Neuron (in vitro differentiated cells): Measurements from ENCODE around the gene MACO1.
A peak's percentile ranks its signal among the peaks of the same experiment; 100 is the strongest.
"Not testable (repeated sequence)": the region's sequence is repeated elsewhere in the genome, so short reads cannot be mapped to it uniquely, and the experiment has no call there.

Source experiments
- H2AFZ ChIP-seq: one replicate; pipeline ENCODE4 v1.6.1; 2013; ENCODE audit warnings: low read depth, mild to moderate bottlenecking, inconsistent platforms, low read length, moderate library complexity
- H3K27me3 ChIP-seq: one replicate; pipeline ENCODE4 v1.6.1; 2013; ENCODE audit warnings: low read length; ENCODE audit not compliant: insufficient read depth
- H3K36me3 ChIP-seq: one replicate; pipeline ENCODE4 v1.6.1; 2013; ENCODE audit warnings: low read length; ENCODE audit not compliant: insufficient read depth
- H3K4me1 ChIP-seq: one replicate; pipeline ENCODE4 v1.6.1; 2013; ENCODE audit warnings: low read length; ENCODE audit not compliant: insufficient read depth
- H3K4me3 ChIP-seq: 2 replicates; pipeline ENCODE4 v1.5.1; 2013; ENCODE audit warnings: mild to moderate bottlenecking, low read length, moderate library complexity
- H3K9me3 ChIP-seq: one replicate; pipeline ENCODE4 v1.6.1; 2013; ENCODE audit warnings: low read length

Gene MACO1

GRCh38 chr1:25412872-25413623 is 17.6 kb upstream of the MACO1 start:
- H3K36me3 ChIP-seq, H3K4me3 ChIP-seq, H2AFZ ChIP-seq, H3K9me3 ChIP-seq, H3K4me1 ChIP-seq, H3K27me3 ChIP-seq: not testable (repeated sequence)

- not testable (repeated sequence) for H3K9me3 ChIP-seq, H2AFZ ChIP-seq, H3K4me1 ChIP-seq, H3K36me3 ChIP-seq, H3K27me3 ChIP-seq, H3K4me3 ChIP-seq
Observed at GRCh38 chr1:25414157-25414556, 16.5 kb upstream of the MACO1 start.

DNA sequence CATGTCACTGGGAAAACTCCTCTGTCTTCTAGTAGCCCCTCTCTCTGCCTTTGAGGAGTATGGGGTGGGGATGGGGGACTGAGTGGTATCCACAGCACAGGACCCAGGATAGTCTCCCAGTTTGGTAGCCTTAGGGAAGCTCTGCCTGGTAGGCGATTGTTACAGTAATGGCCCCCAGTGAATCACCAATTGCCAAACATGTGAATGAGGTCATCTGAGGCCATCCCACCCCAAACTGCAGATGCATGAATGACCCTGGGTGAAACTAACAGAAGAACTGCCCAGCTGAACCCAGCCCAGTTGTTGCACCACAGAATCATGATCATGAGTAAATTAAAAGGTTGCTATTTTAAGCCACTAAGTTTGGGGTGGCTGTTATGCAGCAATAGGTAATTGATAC is 16.1 kb upstream of the MACO1 start:
- not testable (repeated sequence) for H3K36me3 ChIP-seq, H2AFZ ChIP-seq, H3K4me3 ChIP-seq, H3K9me3 ChIP-seq, H3K4me1 ChIP-seq, H3K27me3 ChIP-seq

DNA sequence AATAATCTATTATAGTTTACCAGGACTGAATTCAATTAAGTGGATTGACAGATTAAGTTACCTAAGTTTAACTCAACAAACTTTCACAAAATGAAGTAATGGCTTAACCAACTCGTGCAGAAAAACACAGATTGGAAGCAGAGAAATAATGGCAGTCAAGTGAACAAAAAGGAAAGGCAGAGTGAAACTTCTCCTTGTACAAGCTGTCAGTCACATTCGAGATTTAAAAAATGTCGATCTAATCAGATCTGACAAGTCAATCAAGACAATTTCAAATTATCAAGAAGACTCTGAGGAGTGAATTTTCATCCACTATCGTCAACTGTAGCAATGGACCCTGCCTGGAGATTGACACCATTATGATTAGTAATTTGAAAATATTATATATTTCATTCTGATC is 13.4 kb upstream of the MACO1 start:
- H3K9me3 ChIP-seq, H2AFZ ChIP-seq, H3K4me3 ChIP-seq, H3K27me3 ChIP-seq, H3K4me1 ChIP-seq, H3K36me3 ChIP-seq: not testable (repeated sequence)

GRCh38 chr1:25419339-25419738 is 11.4 kb upstream of the MACO1 start:
- not testable (repeated sequence) for H3K36me3 ChIP-seq, H2AFZ ChIP-seq, H3K4me3 ChIP-seq, H3K27me3 ChIP-seq, H3K4me1 ChIP-seq, H3K9me3 ChIP-seq

- not testable (repeated sequence) for H3K9me3 ChIP-seq, H3K4me3 ChIP-seq, H3K27me3 ChIP-seq, H3K36me3 ChIP-seq, H3K4me1 ChIP-seq, H2AFZ ChIP-seq
Observed at GRCh38 chr1:25420715-25421114, 10.0 kb upstream of the MACO1 start, which contains the start of gene RHCE. Gene RHCE (minus strand): TSS chr1:25420825. CDS start chr1:25420786, 39 bp downstream.

DNA sequence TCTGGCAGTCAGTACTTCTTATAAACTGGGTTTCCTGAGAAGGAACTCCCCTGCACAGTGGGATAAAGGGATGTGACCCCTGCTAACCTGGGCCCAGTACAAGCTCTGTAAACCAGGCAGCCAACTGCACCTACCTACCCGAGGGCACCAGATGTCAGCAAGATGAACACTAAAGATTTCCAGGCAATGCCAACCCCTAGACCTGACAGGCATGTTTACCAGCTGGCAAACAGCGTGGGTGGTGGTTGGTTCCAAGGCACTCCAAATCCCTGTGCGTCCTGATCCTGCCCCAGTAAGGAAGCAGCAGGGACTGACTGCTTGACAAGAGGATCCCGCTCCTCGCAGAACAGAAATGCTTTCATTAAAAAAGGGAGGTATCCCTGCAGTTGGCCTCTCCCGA is 7.5 kb upstream of the MACO1 start:
- H3K27me3 ChIP-seq, H3K4me1 ChIP-seq, H3K36me3 ChIP-seq, H3K4me3 ChIP-seq, H2AFZ ChIP-seq, H3K9me3 ChIP-seq: not testable (repeated sequence)

DNA sequence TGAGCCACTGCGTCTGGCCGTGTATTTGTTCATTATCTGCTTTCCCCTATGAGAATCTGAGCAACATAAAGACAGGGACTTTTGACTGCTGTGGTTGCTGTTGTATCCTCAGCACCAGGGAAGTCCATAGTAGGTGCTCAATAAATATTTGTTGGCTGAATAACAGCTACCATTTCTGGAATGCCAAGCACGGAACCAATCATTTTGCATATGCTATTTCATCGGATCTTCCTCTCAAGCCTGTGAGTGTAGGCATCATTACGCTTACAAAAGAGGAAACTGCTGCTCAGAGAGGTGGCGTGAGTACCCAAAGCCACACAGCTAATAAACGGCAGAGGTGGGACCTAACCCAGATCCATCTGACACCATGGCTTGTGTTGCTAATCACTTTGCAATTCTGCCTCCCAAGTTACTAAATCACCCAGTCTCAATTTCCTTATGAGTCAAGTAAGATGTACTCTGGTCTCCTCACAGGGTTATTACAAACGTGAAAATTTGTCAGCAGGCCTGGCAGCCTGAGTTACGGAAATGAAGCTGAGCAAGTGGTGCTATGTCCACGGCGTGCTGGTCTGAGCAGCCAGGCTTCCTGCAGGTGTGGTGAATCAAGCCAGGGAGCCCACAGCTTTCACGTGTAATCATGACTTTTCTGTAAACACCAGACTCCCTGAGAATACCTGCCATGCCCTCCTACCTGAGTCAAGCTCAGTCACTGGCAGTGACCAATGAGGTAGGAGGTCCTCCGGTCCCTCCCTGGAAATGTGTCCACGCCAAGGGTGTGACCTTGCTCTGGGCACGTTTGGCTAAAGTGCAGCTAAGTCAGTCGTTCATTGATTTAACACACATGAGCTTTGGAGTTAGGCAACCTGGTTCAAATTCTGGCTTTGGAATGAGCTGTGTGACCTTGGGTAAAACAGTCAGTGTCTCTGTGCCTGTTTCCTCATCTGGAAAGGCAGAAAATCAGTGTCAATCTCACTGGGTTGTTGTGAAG is 5.3 kb upstream of the MACO1 start:
- Histone ChIP-seq H3K36me3 (no peaks in the 10 kb centered on the region), H3K4me1 (no peaks in the 10 kb centered on the region), H3K27me3 (no peaks in the 10 kb centered on the region), H3K9me3 (no peaks in the 10 kb centered on the region), H2AFZ (no peak overlapping the region), H3K4me3 (no peak overlapping the region)

GRCh38 chr1:25427696-25428095 is 3.0 kb upstream of the MACO1 start:
- Histone ChIP-seq H2AFZ (no peak overlapping the region), H3K9me3 (no peaks in the 10 kb centered on the region), H3K4me1 (peaks cover 9% of the 10 kb centered on the region), H3K36me3 (no peaks in the 10 kb centered on the region), H3K27me3 (no peaks in the 10 kb centered on the region), H3K4me3 (no peak overlapping the region)

GRCh38 chr1:25428475-25429166 is 2.1 kb upstream of the MACO1 start:
- Histone ChIP-seq H3K4me1 (peaks cover 17% of the 10 kb centered on the region), H3K9me3 (no peaks in the 10 kb centered on the region), H3K4me3 (no peak overlapping the region), H3K36me3 (no peaks in the 10 kb centered on the region), H3K27me3 (no peaks in the 10 kb centered on the region), H2AFZ (no peak overlapping the region)

- Histone ChIP-seq H2AFZ (peak overlapping the region; percentile 98), H3K36me3 (no peaks in the 10 kb centered on the region), H3K9me3 (no peaks in the 10 kb centered on the region), H3K27me3 (no peaks in the 10 kb centered on the region), H3K4me1 (peaks cover 21% of the 10 kb centered on the region), H3K4me3 (peak overlapping the region; percentile 81)
Observed at GRCh38 chr1:25430967-25431881, 527 bp downstream of the MACO1 start.

DNA sequence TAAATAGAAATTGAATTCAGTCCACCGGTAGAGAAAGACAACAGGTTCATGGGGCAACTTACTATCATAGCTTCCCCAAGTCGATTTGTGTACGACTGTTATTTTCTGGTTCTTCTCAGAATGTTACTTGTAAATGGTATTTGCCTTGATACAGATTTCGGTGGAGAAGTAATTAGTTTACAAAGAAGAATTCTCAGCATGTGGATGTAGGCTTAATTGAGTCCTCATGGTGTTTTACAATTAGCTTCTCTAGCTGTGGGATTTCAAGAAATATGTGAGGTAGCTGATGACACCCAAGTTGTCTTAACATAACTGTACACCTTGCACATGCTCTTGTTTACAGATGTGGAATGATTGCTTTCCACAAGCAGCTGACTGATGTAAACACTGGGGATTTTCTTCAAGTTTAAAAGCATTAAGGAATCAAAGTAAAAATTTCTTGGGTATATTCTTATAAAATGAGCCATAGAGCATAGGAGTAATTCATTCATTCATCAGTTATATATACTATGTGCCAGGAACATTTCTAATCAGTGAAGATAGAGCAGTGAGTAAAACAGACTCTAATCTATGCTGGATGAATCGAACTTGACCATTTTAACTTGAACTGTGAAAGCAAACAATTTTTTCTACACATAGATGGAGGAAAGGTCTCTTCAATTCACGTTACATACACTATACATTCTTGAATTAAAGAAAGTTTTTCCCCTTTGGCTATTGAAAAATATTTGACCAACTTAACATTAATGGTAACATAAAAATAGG is 1.4 kb downstream of the MACO1 start:
- H3K4me1 ChIP-seq, result peaks cover 21% of the 10 kb centered on the region

More for the DNA sequence above, 1.4 kb downstream of the MACO1 start:
- Histone ChIP-seq H3K27me3 (no peaks in the 10 kb centered on the region), H2AFZ (no peak overlapping the region), H3K4me3 (peak overlapping the region; percentile 81), H3K9me3 (no peaks in the 10 kb centered on the region), H3K36me3 (no peaks in the 10 kb centered on the region)
